ENCODE data around the gene BSPRY.

- no peak for TF ChIP-seq CTCF (IDR thresholded peaks at IDR 0.05)
- no peak for TF ChIP-seq POLR2A (IDR thresholded peaks at IDR 0.05; ENCODE audit: low read depth)
- no peak for TF ChIP-seq POLR2AphosphoS5 (IDR thresholded peaks at IDR 0.05)
- no peak for TF ChIP-seq EP300 (IDR thresholded peaks at IDR 0.05)
Observed at GRCh38 chr9:113409883-113410206, 60.5 kb downstream of the BSPRY start.
